Measurements from ENCODE around the gene HOXB6.

- TF ChIP-seq CTCF (IDR thresholded peaks at IDR 0.05; ENCODE audit: low read depth, low read length, missing input control) (no peak), YY1 (IDR thresholded peaks at IDR 0.05) (no peak), MAX (IDR thresholded peaks at IDR 0.05) (no peak), RAD21 (IDR thresholded peaks at IDR 0.05) (no peak), ATF3 (IDR thresholded peaks at IDR 0.05) (no peak), SP1 (IDR thresholded peaks at IDR 0.05) (no peak)
These were observed 57.6 kb downstream of the HOXB6 start for GRCh38 chr17:48546924-48547807.
